Vein endothelial cell (primary cell): ENCODE measurements around the gene SRSF7. TPM values are rescaled to one million over a fixed set of nuclear protein-coding genes. Genes with fewer than 3 reads are reported as not detected.

Experiments used
- total RNA-seq: library from RNA; depleted of rRNA; stranded (reverse); fragments of >200 nt; gene quantifications from 2 replicates; pipeline ENCODE4 v1.2.3, GENCODE V29; 2012

The SRSF7 gene
- total RNA-seq = 103 and 126 TPM in 2 replicates

GRCh38 chr2:38750891-38751595 is at the start of gene SRSF7:
SRSF7 (minus strand) TSS chr2:38751361; CDS start chr2:38751256, 105 bp downstream.

Other genes starting within 250 kb of the SRSF7 start
- gene HNRNPLL, start 148.4 kb downstream of the SRSF7 start, total RNA-seq = 38.2 and 52.0 TPM in 2 replicates
- gene GALM, start 85.2 kb downstream of the SRSF7 start, total RNA-seq = 6.9 and 9.0 TPM in 2 replicates
- gene GEMIN6, start 26.8 kb upstream of the SRSF7 start, total RNA-seq = 6.2 and 6.8 TPM in 2 replicates
- gene DHX57, start 124.6 kb upstream of the SRSF7 start, total RNA-seq = 18.3 and 20.9 TPM in 2 replicates
- gene MORN2, start 124.6 kb upstream of the SRSF7 start, total RNA-seq = 9.8 and 15.4 TPM in 2 replicates
- gene ARHGEF33, start 138.5 kb upstream of the SRSF7 start, total RNA-seq = under 0.01 and 0.19 TPM in 2 replicates